Neural cell (in vitro differentiated cells): ENCODE results near the gene MCC.

Source experiments
- EP300 ChIP-seq: fragments of 450-650 bp; conservative IDR thresholded peaks from 2 replicates; pipeline ENCODE4 v1.6.1; 2014; ENCODE audit warnings: antibody characterized with exemption, mild to moderate bottlenecking, moderate library complexity; ENCODE audit not compliant: poor library complexity, severe bottlenecking
- EZH2 ChIP-seq: fragments of 200-600, 300-800 bp; shearing (Covaris generic), sonication (generic); IDR thresholded peaks from 2 replicates; pipeline ENCODE4 v1.6.1; 2014; ENCODE audit warnings: antibody characterized with exemption, low read length, borderline replicate concordance, mild to moderate bottlenecking; ENCODE audit not compliant: insufficient read depth, poor library complexity, severe bottlenecking
- MXI1 ChIP-seq: fragments of 450-650 bp; conservative IDR thresholded peaks from 2 replicates; pipeline ENCODE4 v1.6.1; 2014; ENCODE audit warnings: antibody characterized with exemption, mild to moderate bottlenecking; ENCODE audit not compliant: poor library complexity, severe bottlenecking
- POLR2AphosphoS5 ChIP-seq: IDR thresholded peaks from 2 replicates; pipeline ENCODE4 v1.6.1; 2012
- RAD21 ChIP-seq: fragments of 450-650 bp; conservative IDR thresholded peaks from 2 replicates; pipeline ENCODE4 v1.6.1; 2014; ENCODE audit warnings: antibody characterized with exemption, mild to moderate bottlenecking, moderate library complexity
- SMC3 ChIP-seq: fragments of 450-650 bp; conservative IDR thresholded peaks from 2 replicates; pipeline ENCODE4 v1.6.1; 2014; ENCODE audit warnings: antibody characterized with exemption, mild to moderate bottlenecking, moderate library complexity; ENCODE audit not compliant: poor library complexity
- TF ChIP-seq, protein P1 (sequence below): fragments of 450-650 bp; IDR thresholded peaks from 2 replicates; pipeline ENCODE4 v1.5.1; 2014; ENCODE audit warnings: antibody characterized with exemption, mild to moderate bottlenecking, moderate library complexity; ENCODE audit not compliant: poor library complexity, severe bottlenecking

DNA sequence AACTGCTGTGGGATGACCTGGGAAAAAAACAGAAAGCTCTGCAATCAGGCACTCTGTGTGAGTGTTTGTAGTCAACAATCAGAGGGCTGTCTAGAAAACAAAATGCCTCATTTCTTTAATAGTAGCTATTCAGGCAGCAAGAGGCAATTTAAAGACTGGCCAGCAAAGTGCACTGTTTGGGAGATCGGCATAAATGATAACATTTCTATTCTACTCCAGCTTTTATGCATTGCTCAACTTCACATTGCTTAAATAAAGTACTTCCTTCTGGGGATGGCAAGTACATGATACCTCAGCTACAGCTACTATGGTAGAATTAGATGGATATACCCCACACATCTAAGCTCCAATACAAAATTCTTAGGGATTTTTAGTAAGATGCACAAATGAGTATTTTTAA lies 318.5 kb downstream of the MCC start:
- TF ChIP-seq, protein P1, sequence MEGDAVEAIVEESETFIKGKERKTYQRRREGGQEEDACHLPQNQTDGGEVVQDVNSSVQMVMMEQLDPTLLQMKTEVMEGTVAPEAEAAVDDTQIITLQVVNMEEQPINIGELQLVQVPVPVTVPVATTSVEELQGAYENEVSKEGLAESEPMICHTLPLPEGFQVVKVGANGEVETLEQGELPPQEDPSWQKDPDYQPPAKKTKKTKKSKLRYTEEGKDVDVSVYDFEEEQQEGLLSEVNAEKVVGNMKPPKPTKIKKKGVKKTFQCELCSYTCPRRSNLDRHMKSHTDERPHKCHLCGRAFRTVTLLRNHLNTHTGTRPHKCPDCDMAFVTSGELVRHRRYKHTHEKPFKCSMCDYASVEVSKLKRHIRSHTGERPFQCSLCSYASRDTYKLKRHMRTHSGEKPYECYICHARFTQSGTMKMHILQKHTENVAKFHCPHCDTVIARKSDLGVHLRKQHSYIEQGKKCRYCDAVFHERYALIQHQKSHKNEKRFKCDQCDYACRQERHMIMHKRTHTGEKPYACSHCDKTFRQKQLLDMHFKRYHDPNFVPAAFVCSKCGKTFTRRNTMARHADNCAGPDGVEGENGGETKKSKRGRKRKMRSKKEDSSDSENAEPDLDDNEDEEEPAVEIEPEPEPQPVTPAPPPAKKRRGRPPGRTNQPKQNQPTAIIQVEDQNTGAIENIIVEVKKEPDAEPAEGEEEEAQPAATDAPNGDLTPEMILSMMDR = no peak
- no peak for TF ChIP-seq EP300
- no peak for TF ChIP-seq RAD21
- no peak for TF ChIP-seq MXI1
- no peak for TF ChIP-seq EZH2
- TF ChIP-seq POLR2AphosphoS5 = peak; percentile 14
- no peak for TF ChIP-seq SMC3
